GM19397 (cell line): ENCODE results near the gene KLRC1.
"Not testable (repeated sequence)": the region's sequence is repeated elsewhere in the genome, so short reads cannot be mapped to it uniquely, and the experiment has no call there.

Experiments used
- ATAC-seq: cut with Tn5 transposase; IDR thresholded peaks from one replicate; pipeline ENCODE4 v1.9.1; 2021; ENCODE audit warnings: mild to moderate bottlenecking, moderate library complexity; ENCODE audit not compliant: unreplicated experiment

The KLRC1 gene

GRCh38 chr12:10453156-10453555, at the start of gene KLRC1:
Gene KLRC1 (minus strand): TSS chr12:10453377. CDS start chr12:10451156, 2,221 bp downstream.
- ATAC-seq: no peak

- ATAC-seq: no peak
Observed at GRCh38 chr12:10501030-10501429, 47.9 kb upstream of the KLRC1 start.

- no peak for ATAC-seq
Observed at GRCh38 chr12:10498042-10498441, 44.9 kb upstream of the KLRC1 start.

- no peak for ATAC-seq
Observed at GRCh38 chr12:10497602-10498001, 44.4 kb upstream of the KLRC1 start.

- ATAC-seq: no peak
Observed at GRCh38 chr12:10491766-10492165, 38.6 kb upstream of the KLRC1 start.

- not testable (repeated sequence) for ATAC-seq
Observed at GRCh38 chr12:10487328-10487727, 34.2 kb upstream of the KLRC1 start.

- not testable (repeated sequence) for ATAC-seq
Observed at GRCh38 chr12:10481901-10482300, 28.7 kb upstream of the KLRC1 start.

GRCh38 chr12:10472808-10473207, 19.6 kb upstream of the KLRC1 start:
- ATAC-seq: not testable (repeated sequence)

GRCh38 chr12:10469701-10470100, 16.5 kb upstream of the KLRC1 start:
- no peak for ATAC-seq

GRCh38 chr12:10466311-10466710, 13.1 kb upstream of the KLRC1 start:
- ATAC-seq: no peak

GRCh38 chr12:10457760-10458159, 4.6 kb upstream of the KLRC1 start:
- no peak for ATAC-seq

- ATAC-seq: no peak
Observed at GRCh38 chr12:10456856-10457255, 3.7 kb upstream of the KLRC1 start.

- ATAC-seq: no peak
Observed at GRCh38 chr12:10455766-10456165, 2.6 kb upstream of the KLRC1 start.

GRCh38 chr12:10454531-10454930, 1.4 kb upstream of the KLRC1 start:
- no peak for ATAC-seq

GRCh38 chr12:10448236-10448635, 4.9 kb downstream of the KLRC1 start:
- no peak for ATAC-seq

- ATAC-seq: not testable (repeated sequence)
Observed at GRCh38 chr12:10446052-10446451, 7.1 kb downstream of the KLRC1 start.

- not testable (repeated sequence) for ATAC-seq
Observed at GRCh38 chr12:10441144-10441543, 12.0 kb downstream of the KLRC1 start.

GRCh38 chr12:10439608-10440274, 13.4 kb downstream of the KLRC1 start:
- ATAC-seq: not testable (repeated sequence)

- not testable (repeated sequence) for ATAC-seq
Observed at GRCh38 chr12:10437601-10438000, 15.6 kb downstream of the KLRC1 start.

GRCh38 chr12:10435816-10436215, 17.4 kb downstream of the KLRC1 start, which contains the start of gene KLRC2:
Gene KLRC2 (minus strand): TSS chr12:10436010. CDS start chr12:10435986, 24 bp downstream.
- not testable (repeated sequence) for ATAC-seq

- ATAC-seq: not testable (repeated sequence)
Observed at GRCh38 chr12:10430623-10431022, 22.6 kb downstream of the KLRC1 start.

GRCh38 chr12:10425938-10426337, 27.2 kb downstream of the KLRC1 start:
- not testable (repeated sequence) for ATAC-seq
